Epithelial cell of prostate (primary cell): ENCODE data around the gene ZSCAN1.
A peak's percentile ranks its signal among the peaks of the same experiment; 100 is the strongest.

Source experiments
- DNase-seq: peaks from one replicate; pipeline ENCODE4 v3.0.0-alpha.2; 2011; ENCODE audit warnings: low read depth, low spot score
- H3K27ac ChIP-seq: fragments of 450-650 bp; 2 replicates; pipeline ENCODE4 v1.5.1; 2017; ENCODE audit warnings: mild to moderate bottlenecking

Gene ZSCAN1

GRCh38 chr19:58037927-58038687 is 4.3 kb downstream of the ZSCAN1 start:
- no peak overlapping the region for H3K27ac ChIP-seq
- no peak for DNase-seq

GRCh38 chr19:58038688-58039204 is 4.9 kb downstream of the ZSCAN1 start:
- H3K27ac ChIP-seq = no peak overlapping the region
- no peak for DNase-seq

- DNase-seq = no peak
- no peak overlapping the region for H3K27ac ChIP-seq
Observed at GRCh38 chr19:58040751-58041525, 7.1 kb downstream of the ZSCAN1 start.

GRCh38 chr19:58042495-58043340 is 8.9 kb downstream of the ZSCAN1 start:
- no peak overlapping the region for H3K27ac ChIP-seq
- DNase-seq = no peak

- no peak for DNase-seq
- no peak overlapping the region for H3K27ac ChIP-seq
Observed at GRCh38 chr19:58044391-58044790, 10.6 kb downstream of the ZSCAN1 start.

GRCh38 chr19:58044886-58045285 is 11.1 kb downstream of the ZSCAN1 start:
- no peak overlapping the region for H3K27ac ChIP-seq
- DNase-seq = no peak

GRCh38 chr19:58045411-58046050 is 11.7 kb downstream of the ZSCAN1 start:
- no peak for DNase-seq
- no peak overlapping the region for H3K27ac ChIP-seq

GRCh38 chr19:58046856-58047255 is 13.0 kb downstream of the ZSCAN1 start:
- DNase-seq = no peak
- no peak overlapping the region for H3K27ac ChIP-seq

- no peak overlapping the region for H3K27ac ChIP-seq
- no peak for DNase-seq
Observed at GRCh38 chr19:58047672-58048071, 13.8 kb downstream of the ZSCAN1 start.

GRCh38 chr19:58052256-58052655 is 18.4 kb downstream of the ZSCAN1 start:
- no peak for DNase-seq
- H3K27ac ChIP-seq = no peak overlapping the region

GRCh38 chr19:58053480-58054156 is 19.8 kb downstream of the ZSCAN1 start:
- no peak overlapping the region for H3K27ac ChIP-seq
- no peak for DNase-seq

GRCh38 chr19:58054901-58055874 is 21.4 kb downstream of the ZSCAN1 start:
- H3K27ac ChIP-seq = no peak overlapping the region
- no peak for DNase-seq

- no peak overlapping the region for H3K27ac ChIP-seq
- DNase-seq = no peak
Observed at GRCh38 chr19:58056261-58056660, 22.4 kb downstream of the ZSCAN1 start.

GRCh38 chr19:58056861-58057260 is 23.0 kb downstream of the ZSCAN1 start:
- no peak for DNase-seq
- no peak overlapping the region for H3K27ac ChIP-seq

- peak overlapping the region; percentile 42 for H3K27ac ChIP-seq
- no peak for DNase-seq
Observed at GRCh38 chr19:58058467-58058866, 24.6 kb downstream of the ZSCAN1 start.

GRCh38 chr19:58059003-58059670 is 25.3 kb downstream of the ZSCAN1 start, which contains the start of gene ZNF135:
Gene ZNF135, plus strand, starts transcription at chr19:58059282. Its CDS starts 721 bp downstream, at chr19:58060003.
- peak within 1 kb of the TSS; percentile 42 for H3K27ac ChIP-seq
- DNase-seq = no peak

- peak overlapping the region; percentile 42 for H3K27ac ChIP-seq
- DNase-seq = no peak
Observed at GRCh38 chr19:58059671-58060078, 25.9 kb downstream of the ZSCAN1 start.

GRCh38 chr19:58060231-58060630 is 26.4 kb downstream of the ZSCAN1 start:
- DNase-seq = no peak
- no peak overlapping the region for H3K27ac ChIP-seq
